Measurements from ENCODE around the gene POLE. TPM values are rescaled to one million over a fixed set of nuclear protein-coding genes. Genes with fewer than 3 reads are reported as not detected.

The POLE gene
- total RNA-seq, 2 donors from 2014 or later = 41.3 to 45.7 TPM

- H3K4me3 ChIP-seq = no peak overlapping the region
- no peak for ATAC-seq (ENCODE audit: insufficient number of reproducible peaks, low FRiP score, low read depth)
- no peak for DNase-seq (ENCODE audit: low spot score)
- peaks cover 5 to 17% of the 10 kb centered on the region in 2 donors for H3K4me1 ChIP-seq (ENCODE audit: control insufficient read depth in 1 of 2, low read depth in 2 of 2)
- no peaks in the 10 kb centered on the region for H3K27me3 ChIP-seq (replicated peaks; ENCODE audit: insufficient read depth)
- H3K36me3 ChIP-seq = no peaks in the 10 kb centered on the region
- no peaks in the 10 kb centered on the region for H3K9me3 ChIP-seq
- no peak for TF ChIP-seq CTCF (IDR thresholded peaks at IDR 0.05)
- peak overlapping the region; percentile 17 to 53 for H3K27ac ChIP-seq
These were observed 3.0 kb upstream of the POLE start for GRCh38 chr12:132690112-132690511.

GRCh38 chr12:132689227-132689626 lies 2.1 kb upstream of the POLE start:
- Histone ChIP-seq H3K4me3 (no peak overlapping the region), H3K27me3 (replicated peaks; ENCODE audit: insufficient read depth) (no peaks in the 10 kb centered on the region), H3K36me3 (no peaks in the 10 kb centered on the region), H3K27ac (peak overlapping the region in 1 of 2 donors; percentile 5), H3K4me1 (ENCODE audit: control insufficient read depth in 1 of 2, low read depth in 2 of 2) (peaks cover 5 to 18% of the 10 kb centered on the region in 2 donors), H3K9me3 (no peaks in the 10 kb centered on the region)
- DNase-seq (ENCODE audit: low spot score) (no peak), ATAC-seq (ENCODE audit: insufficient number of reproducible peaks, low FRiP score, low read depth) (no peak)
- TF ChIP-seq CTCF (IDR thresholded peaks at IDR 0.05) = no peak

- no peaks in the 10 kb centered on the region for H3K36me3 ChIP-seq
- ATAC-seq (ENCODE audit: insufficient number of reproducible peaks, low FRiP score, low read depth) = no peak
- no peaks in the 10 kb centered on the region for H3K9me3 ChIP-seq
- peak overlapping the region; percentile 42 to 71 for H3K27ac ChIP-seq
- H3K4me1 ChIP-seq (ENCODE audit: control insufficient read depth in 1 of 2, low read depth in 2 of 2) = peaks cover 5 to 18% of the 10 kb centered on the region in 2 donors
- no peaks in the 10 kb centered on the region for H3K27me3 ChIP-seq (replicated peaks; ENCODE audit: insufficient read depth)
- DNase-seq (ENCODE audit: low spot score) = no peak
- peak overlapping the region; percentile 98 for H3K4me3 ChIP-seq
- no peak for TF ChIP-seq CTCF (IDR thresholded peaks at IDR 0.05)
These were observed 324 bp downstream of the POLE start for GRCh38 chr12:132686825-132687210.

GRCh38 chr12:132685400-132685799 lies 1.7 kb downstream of the POLE start:
- Histone ChIP-seq H3K4me1 (ENCODE audit: control insufficient read depth in 1 of 2, low read depth in 2 of 2) (peaks cover 5 to 14% of the 10 kb centered on the region in 2 donors), H3K27ac (no peak overlapping the region), H3K9me3 (no peaks in the 10 kb centered on the region), H3K36me3 (no peaks in the 10 kb centered on the region), H3K4me3 (no peak overlapping the region), H3K27me3 (replicated peaks; ENCODE audit: insufficient read depth) (no peaks in the 10 kb centered on the region)
- DNase-seq (ENCODE audit: low spot score) = no peak
- no peak for ATAC-seq (ENCODE audit: insufficient number of reproducible peaks, low FRiP score, low read depth)
- TF ChIP-seq CTCF (IDR thresholded peaks at IDR 0.05) = no peak

GRCh38 chr12:132677492-132677891 lies 9.7 kb downstream of the POLE start:
- Histone ChIP-seq H3K27ac (no peak overlapping the region), H3K4me3 (no peak overlapping the region), H3K4me1 (ENCODE audit: control insufficient read depth in 1 of 2, low read depth in 2 of 2) (no peaks in the 10 kb centered on the region), H3K36me3 (peaks cover 42% of the 10 kb centered on the region), H3K27me3 (replicated peaks; ENCODE audit: insufficient read depth) (no peaks in the 10 kb centered on the region), H3K9me3 (no peaks in the 10 kb centered on the region)
- TF ChIP-seq CTCF (IDR thresholded peaks at IDR 0.05) = no peak
- DNase-seq (ENCODE audit: low spot score) (no peak), ATAC-seq (ENCODE audit: insufficient number of reproducible peaks, low FRiP score, low read depth) (no peak)

Data from thoracic aorta (tissue), 2 donors.